ENCODE data around the gene GHRHR.

DNA sequence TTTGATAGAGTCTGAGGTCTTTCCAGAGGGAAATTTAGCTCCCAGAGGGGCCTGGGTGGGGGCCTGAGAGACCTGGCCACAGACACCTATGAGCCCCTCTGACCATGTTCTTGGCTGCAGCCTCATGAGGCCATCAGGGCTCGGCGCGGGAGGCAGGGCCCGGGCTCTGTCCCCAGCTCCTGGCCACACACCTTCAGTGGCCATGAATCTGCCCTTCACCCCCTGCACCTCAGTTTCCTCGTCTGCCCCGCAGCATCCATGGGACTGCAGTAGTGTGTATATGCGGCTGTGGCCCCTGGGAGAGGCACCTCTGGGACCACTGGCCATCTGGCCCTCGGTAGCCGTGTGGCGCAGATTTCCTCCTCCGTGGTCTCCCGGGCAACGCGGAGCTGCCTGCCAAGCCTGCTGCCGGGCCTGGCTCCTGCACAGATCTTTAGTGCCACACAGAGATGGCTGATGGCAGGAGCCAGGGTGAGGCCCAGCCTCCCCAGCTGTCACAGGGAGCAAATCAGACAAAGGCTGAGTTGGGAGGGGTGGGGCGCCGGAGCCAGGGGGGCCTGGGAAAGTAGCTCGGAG is 64.8 kb downstream of the GHRHR start:
- TF ChIP-seq EZH2 (IDR thresholded peaks at IDR 0.05) (no peak), POLR2AphosphoS5 (IDR thresholded peaks at IDR 0.05; ENCODE audit: borderline replicate concordance, low read depth, low read length) (no peak), FOXP2 (optimal IDR thresholded peaks at IDR 0.05; ENCODE audit: control extremely low read depth, extremely low read length, insufficient read depth) (no peak)
